H1 (cell line): Measurements from ENCODE around the gene FREM1. TPM values are rescaled to one million over a fixed set of nuclear protein-coding genes. Genes with fewer than 3 reads are reported as not detected.

ENCODE experiments used
- CTCF ChIA-PET: fragments of 300-600 bp; sonication (Branson Sonifier 250); formaldehyde crosslinking; loops from one replicate; lab custom pipeline; 2021; ENCODE audit not compliant: partially characterized antibody; lab: Charles Lee
- POLR2A ChIA-PET: fragments of 300-600 bp; sonication (Branson Sonifier 250); formaldehyde crosslinking; loops from one replicate; lab custom pipeline; 2021; ENCODE audit warnings: inconsistent platforms; ENCODE audit not compliant: partially characterized antibody; lab: Charles Lee
- DNase-seq, 2 experiments: peaks; one replicate each; pipeline versions ENCODE4 v3.0.0 to v3.0.0-alpha.2; 2010 to 2022; ENCODE audit warnings: low spot score in 2 of 2, low read depth in 1 of 2, mixed read lengths in 1 of 2
- FAIRE-seq: peaks from 2 replicates; lab custom pipeline; 2011; peaks lifted over from hg19 to GRCh38; lab: Jason Lieb, UNC
- H2AFZ ChIP-seq: 2 replicates; pipeline ENCODE4 v1.8.1; 2012; ENCODE audit warnings: low read length, inconsistent platforms
- H2AK5ac ChIP-seq: 2 replicates; pipeline ENCODE4 v1.6.1; 2013; ENCODE audit warnings: low read depth, low read length
- H2BK120ac ChIP-seq: replicated peaks from 2 replicates; pipeline ENCODE3; 2013; ENCODE audit warnings: low read depth, low read length, inconsistent platforms
- H2BK12ac ChIP-seq: 2 replicates; pipeline ENCODE4 v1.6.1; 2013; ENCODE audit warnings: low read depth, low read length
- H2BK15ac ChIP-seq: 2 replicates; pipeline ENCODE4 v1.6.1; 2013; ENCODE audit warnings: low read length
- H2BK20ac ChIP-seq: 2 replicates; pipeline ENCODE4 v1.6.1; 2013; ENCODE audit warnings: low read length
- H2BK5ac ChIP-seq: 2 replicates; pipeline ENCODE4 v1.6.1; 2013; ENCODE audit warnings: low read depth, low read length
- H3K14ac ChIP-seq: 2 replicates; pipeline ENCODE4 v1.6.1; 2013; ENCODE audit warnings: inconsistent platforms; ENCODE audit not compliant: insufficient read length
- H3K18ac ChIP-seq: 2 replicates; pipeline ENCODE4 v1.6.1; 2013; ENCODE audit warnings: low read length; ENCODE audit errors: extremely low read depth
- H3K23ac ChIP-seq: 2 replicates; pipeline ENCODE4 v1.6.1; 2013; ENCODE audit warnings: inconsistent platforms; ENCODE audit not compliant: insufficient read length
- H3K23me2 ChIP-seq: 2 replicates; pipeline ENCODE4 v1.6.1; 2013; ENCODE audit warnings: low read depth, low read length
- H3K27ac ChIP-seq: 2 replicates; pipeline ENCODE4 v1.6.1; 2011; ENCODE audit warnings: low read depth, low read length, inconsistent platforms
- H3K27me3 ChIP-seq, 4 experiments: replicated peaks in 1 of 4; 1 replicate in 1 of 4; 2 replicates in 3 of 4; pipeline versions ENCODE4 v1.6.1 to v1.8.1; 2011 to 2013; ENCODE audit warnings: low read length in 3 of 4, mild to moderate bottlenecking in 3 of 4, inconsistent platforms in 2 of 4, mixed read lengths in 2 of 4, moderate library complexity in 1 of 4; ENCODE audit not compliant: control insufficient read depth in 3 of 4, insufficient read depth in 3 of 4; ENCODE audit errors: extremely low read depth in 1 of 4
- H3K36me3 ChIP-seq, 4 experiments: 2 replicates each; pipeline versions ENCODE4 v1.6.1 to v1.8.1; 2011 to 2013; ENCODE audit warnings: mild to moderate bottlenecking in 4 of 4, low read length in 3 of 4, moderate library complexity in 2 of 4, control low read depth in 1 of 4, inconsistent platforms in 1 of 4; ENCODE audit not compliant: insufficient read depth in 4 of 4, control insufficient read depth in 2 of 4
- H3K4ac ChIP-seq: replicated peaks from 2 replicates; pipeline ENCODE3; 2013; ENCODE audit warnings: low read length, low read depth, mixed read lengths, inconsistent platforms; ENCODE audit not compliant: insufficient read length
- H3K4me1 ChIP-seq, 4 experiments: replicated peaks in 1 of 4; 1 replicate in 1 of 4; 2 replicates in 3 of 4; pipeline versions ENCODE4 v1.6.1 to v1.8.1; 2011 to 2013; ENCODE audit warnings: low read length in 3 of 4, inconsistent platforms in 2 of 4, mixed read lengths in 1 of 4; ENCODE audit not compliant: insufficient read depth in 4 of 4, control insufficient read depth in 3 of 4
- H3K4me2 ChIP-seq, 2 experiments: 2 replicates each; pipeline versions ENCODE4 v1.6.1 to v1.8.1; 2011 to 2013; ENCODE audit warnings: low read depth in 2 of 2, low read length in 2 of 2, control low read depth in 1 of 2, inconsistent platforms in 1 of 2, mild to moderate bottlenecking in 1 of 2; ENCODE audit not compliant: insufficient read depth in 1 of 2
- H3K4me3 ChIP-seq, 4 experiments: fragments of 200-600, 300-600 bp in 1 of 4; sonication (generic), shearing (Covaris generic), sonication (Bioruptor Twin) in 1 of 4; 2 replicates each; pipeline versions ENCODE4 v1.5.1 to v1.8.1; 2011 to 2016; ENCODE audit warnings: low read length in 4 of 4, low read depth in 3 of 4, control low read depth in 2 of 4, inconsistent platforms in 2 of 4, mild to moderate bottlenecking in 2 of 4, mixed read lengths in 1 of 4, moderate library complexity in 1 of 4; ENCODE audit not compliant: insufficient read depth in 2 of 4; ENCODE audit errors: extremely low read depth in 1 of 4
- H3K56ac ChIP-seq: replicated peaks from 2 replicates; pipeline ENCODE3; 2013; ENCODE audit warnings: low read depth, mild to moderate bottlenecking, mixed read lengths, low read length, inconsistent platforms; ENCODE audit not compliant: insufficient read length
- H3K79me1 ChIP-seq: 2 replicates; pipeline ENCODE4 v1.6.1; 2013; ENCODE audit warnings: low read depth, low read length, control low read depth
- H3K79me2 ChIP-seq, 2 experiments: 2 replicates each; pipeline versions ENCODE4 v1.6.1 to v1.8.1; 2012 to 2013; ENCODE audit warnings: low read length in 2 of 2, mild to moderate bottlenecking in 2 of 2, inconsistent platforms in 1 of 2; ENCODE audit not compliant: insufficient read depth in 2 of 2, control insufficient read depth in 1 of 2
- H3K9ac ChIP-seq, 4 experiments: replicated peaks in 1 of 4; 1 replicate in 1 of 4; 2 replicates in 3 of 4; pipeline versions ENCODE4 v1.6.1 to v1.8.1; 2011 to 2013; ENCODE audit warnings: low read depth in 3 of 4, low read length in 3 of 4, control low read depth in 2 of 4, mild to moderate bottlenecking in 2 of 4, moderate library complexity in 2 of 4, inconsistent platforms in 1 of 4; ENCODE audit errors: extremely low read depth in 1 of 4
- H3K9me3 ChIP-seq, 2 experiments: 2 replicates each; pipeline versions ENCODE4 v1.6.1 to v1.8.1; 2012 to 2013; ENCODE audit warnings: mild to moderate bottlenecking in 2 of 2, moderate library complexity in 2 of 2, control low read depth in 1 of 2, inconsistent platforms in 1 of 2, low read depth in 1 of 2, low read length in 1 of 2, mixed read lengths in 1 of 2; ENCODE audit not compliant: insufficient read depth in 2 of 2
- H4K20me1 ChIP-seq, 2 experiments: replicated peaks in 1 of 2; 2 replicates each; pipeline versions ENCODE3 to v1.8.1; 2011 to 2013; ENCODE audit warnings: inconsistent platforms in 2 of 2, low read length in 2 of 2, mild to moderate bottlenecking in 1 of 2; ENCODE audit not compliant: insufficient read depth in 2 of 2, control insufficient read depth in 1 of 2
- H4K5ac ChIP-seq: 2 replicates; pipeline ENCODE4 v1.6.1; 2013; ENCODE audit warnings: low read length, low read depth, mixed read lengths, inconsistent platforms; ENCODE audit not compliant: insufficient read length
- H4K8ac ChIP-seq: 2 replicates; pipeline ENCODE4 v1.8.0; 2013; ENCODE audit warnings: mild to moderate bottlenecking, moderate library complexity, low read length, inconsistent platforms; ENCODE audit not compliant: insufficient read depth; ENCODE audit errors: extremely low read depth
- H4K91ac ChIP-seq: replicated peaks from 2 replicates; pipeline ENCODE3; 2013; ENCODE audit warnings: low read length, mixed read lengths, inconsistent platforms; ENCODE audit not compliant: insufficient read length
- CHD2 ChIP-seq: IDR thresholded peaks from 2 replicates; pipeline ENCODE4 v1.6.1; 2012; ENCODE audit warnings: low read length, improper control_type of control experiment
- SRF ChIP-seq: IDR thresholded peaks from 2 replicates; pipeline ENCODE4 v1.6.1; 2011; ENCODE audit warnings: mild to moderate bottlenecking, low read depth, low read length, moderate library complexity
- WGBS, 2 experiments: shearing (Covaris generic) in 1 of 2; methylation state at CpG; one replicate each; pipeline versions ENCODE4 v1.1.6 to v1.1.7; 2013 to 2015; ENCODE audit warnings: low lambda C conversion rate in 2 of 2, mixed read lengths in 2 of 2, inconsistent platforms in 1 of 2, low coverage in 1 of 2, missing lambda C conversion rate in 1 of 2; ENCODE audit not compliant: insufficient replicate concordance in 2 of 2, insufficient coverage in 1 of 2, insufficient read length in 1 of 2; ENCODE audit errors: extremely low coverage in 1 of 2, missing lambda C conversion rate in 1 of 2; 5-methylcytosine and 5-hydroxymethylcytosine counted together
- polyA plus RNA-seq, 7 experiments: library from polyadenylated mRNA; depleted of rRNA in 3 of 7; stranded (reverse) in 5 of 7; unstranded in 2 of 7; fragments of >200 nt in 5 of 7; fragments of 200-250 nt in 2 of 7; gene quantifications; 1 replicate in 5 of 7; 2 replicates in 1 of 7; 4 replicates in 1 of 7; pipeline versions ENCODE4 v1.2.1 to v1.2.3, GENCODE V29; 2011 to 2013; ENCODE audit warnings: missing spikeins in 2 of 7, mixed read lengths in 2 of 7
- total RNA-seq: library from RNA; stranded (reverse); fragmentation: NEBNext Ultra II Directional; extraction: Animal tissue kit (Norgen Biotek cat#: 25700); gene quantifications from 2 replicates; pipeline ENCODE4 v1.2.1, GENCODE V29; 2021

FREM1 gene
- total and polyA plus RNA-seq, 2 of the 8 experiments (the other 6 are each of a cell fraction or from before 2014, with no cell fraction given): 2.6 to 3.1 TPM

GRCh38 chr9:14823800-14824199 is 86.4 kb downstream of the FREM1 start:
- WGBS, 2 experiments: 78% methylated on average over 2 of the region's 2 CpGs; no CpG with 5 or more reads in 1 of the 2 experiments
- H4K91ac ChIP-seq: no peak overlapping the region
- H2BK5ac ChIP-seq: no peak overlapping the region
- FAIRE-seq: no peak
- H3K36me3 ChIP-seq: no peaks in the 10 kb centered on the region; a peak in 1 of 8 replicates
- H2AK5ac ChIP-seq: no peak overlapping the region
- H3K23ac ChIP-seq: no peak overlapping the region
- H3K4ac ChIP-seq: no peak overlapping the region
- H2BK15ac ChIP-seq: no peak overlapping the region
- no peak overlapping the region for H2BK120ac ChIP-seq
- H3K27me3 ChIP-seq: no peaks in the 10 kb centered on the region
- no peak overlapping the region for H3K27ac ChIP-seq
- H2BK20ac ChIP-seq: no peak overlapping the region
- 0 out of 4 replicates have a peak, but pooled peaks cover 0 to 2% of the 10 kb centered on the region in 2 experiments for H3K9me3 ChIP-seq
- no peak overlapping the region for H3K56ac ChIP-seq
- no peak overlapping the region for H2BK12ac ChIP-seq
- H4K5ac ChIP-seq: no peak overlapping the region
- H3K4me1 ChIP-seq: no peaks in the 10 kb centered on the region
- H4K20me1 ChIP-seq: no peaks in the 10 kb centered on the region
- CTCF ChIA-PET: interaction anchor here (1.7 kb wide), 1 partner anchor 23 kb away, joined by 8 read pairs; no protein-coding TSS in a partner anchor
- no peak for DNase-seq
- no peaks in the 10 kb centered on the region for H3K79me2 ChIP-seq
- H3K9ac ChIP-seq: no peak overlapping the region
- POLR2A ChIA-PET: no interaction called here
- H3K14ac ChIP-seq: no peak overlapping the region
- no peaks in the 10 kb centered on the region for H3K23me2 ChIP-seq
- no peak overlapping the region for H2AFZ ChIP-seq
- H3K18ac ChIP-seq: no peak overlapping the region
- no peaks in the 10 kb centered on the region for H3K79me1 ChIP-seq
- TF ChIP-seq SRF: peak; percentile 9; the same call in 1 of the 2 replicates
- TF ChIP-seq CHD2: no peak
- no peak overlapping the region for H3K4me3 ChIP-seq
- no peak overlapping the region for H4K8ac ChIP-seq
- no peak overlapping the region for H3K4me2 ChIP-seq
